Small intestine (tissue), 7 donors: ENCODE results near the gene TLK2. TPM values are rescaled to one million over a fixed set of nuclear protein-coding genes. Genes with fewer than 3 reads are reported as not detected.
A peak's percentile ranks its signal among the peaks of the same experiment; 100 is the strongest.
"Not testable (repeated sequence)": the region's sequence is repeated elsewhere in the genome, so short reads cannot be mapped to it uniquely, and the experiment has no call there.

ENCODE experiments used
- DNase-seq, 2 donors: peaks; one replicate each; pipeline versions ENCODE4 v3.0.0 to v3.0.0-alpha.2; 2013
- FAIRE-seq: peaks from 2 replicates; lab custom pipeline; 2012; peaks lifted over from hg19 to GRCh38; lab: Jason Lieb, UNC
- H3K27ac ChIP-seq, 3 donors: one replicate each; pipeline ENCODE4 v1.5.1; 2013; ENCODE audit warnings: low read length in 2 of 3, mild to moderate bottlenecking in 2 of 3, control low read depth in 1 of 3, inconsistent platforms in 1 of 3, low read depth in 1 of 3, moderate library complexity in 1 of 3
- H3K27me3 ChIP-seq, 3 donors: one replicate each; pipeline ENCODE4 v1.6.1; 2013; ENCODE audit warnings: low read length in 3 of 3, inconsistent platforms in 1 of 3; ENCODE audit not compliant: control insufficient read depth in 3 of 3, insufficient read depth in 3 of 3
- H3K36me3 ChIP-seq, 3 donors: one replicate each; pipeline ENCODE4 v1.6.1; 2013; ENCODE audit warnings: low read length in 3 of 3, inconsistent platforms in 1 of 3, low read depth in 1 of 3, mild to moderate bottlenecking in 1 of 3, moderate library complexity in 1 of 3; ENCODE audit not compliant: control insufficient read depth in 3 of 3, insufficient read depth in 2 of 3
- H3K4me1 ChIP-seq, 3 donors: one replicate each; pipeline ENCODE4 v1.6.1; 2013; ENCODE audit warnings: low read length in 2 of 3, inconsistent platforms in 1 of 3, low read depth in 1 of 3, mild to moderate bottlenecking in 1 of 3, moderate library complexity in 1 of 3; ENCODE audit not compliant: control insufficient read depth in 3 of 3, insufficient read depth in 2 of 3
- H3K4me3 ChIP-seq, 3 donors: one replicate each; pipeline ENCODE4 v1.5.1; 2013; ENCODE audit warnings: low read length in 3 of 3, control low read depth in 1 of 3, inconsistent platforms in 1 of 3, low read depth in 1 of 3, mild to moderate bottlenecking in 1 of 3, moderate library complexity in 1 of 3
- H3K9me3 ChIP-seq, 2 donors: one replicate each; pipeline ENCODE4 v1.6.1; 2013; ENCODE audit warnings: low read depth in 1 of 2, low read length in 1 of 2; ENCODE audit not compliant: control insufficient read depth in 2 of 2, insufficient read depth in 1 of 2
- WGBS, 3 donors: extraction: QIAGEN DNeasy Blood & Tissue Kit; methylation state at CpG; one replicate each; pipeline ENCODE4 v1.1.7; 2013; 5-methylcytosine and 5-hydroxymethylcytosine counted together
- polyA plus RNA-seq, 4 donors: library from polyadenylated mRNA; stranded (reverse) in 3 of 4; unstranded in 1 of 4; fragments of 200-250 nt in 3 of 4; fragments of 120-200 nt in 1 of 4; gene quantifications; one replicate each; pipeline versions ENCODE4 v1.2.1 to v1.2.3, GENCODE V29; 2013
- donor health status: healthy with polysubstance abuse.
- donor health status: control.
- donor health status: control.
- donor health status: Bipolar disorder and iron deficiency.
- donor health status: healthy.

Gene TLK2
- polyA plus RNA-seq, 4 donors, result 13.0 to 30.8 (median 16.2) TPM

DNA sequence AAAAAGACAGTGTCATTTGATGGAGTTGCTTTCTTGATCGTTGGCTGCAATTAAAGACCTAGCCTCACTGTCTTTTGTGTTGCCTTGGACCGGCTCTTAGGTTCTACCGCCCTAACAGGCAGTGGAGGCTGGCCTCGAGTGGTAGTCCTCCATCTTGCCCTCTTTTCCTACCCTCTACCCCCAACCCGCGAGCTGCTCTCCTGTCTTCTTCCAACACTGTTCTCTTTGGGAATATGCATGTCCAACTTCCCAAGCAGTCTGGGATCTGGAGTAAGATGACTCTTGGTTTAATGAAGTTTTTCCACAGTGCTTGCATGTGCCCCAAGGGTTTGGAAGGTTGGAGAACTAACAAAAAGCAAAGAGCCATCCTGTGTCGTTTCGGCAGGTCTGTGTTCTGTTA is 1.5 kb upstream of the TLK2 start:
- not testable (repeated sequence) for H3K27me3 ChIP-seq, H3K36me3 ChIP-seq, H3K9me3 ChIP-seq, H3K4me3 ChIP-seq, H3K27ac ChIP-seq, FAIRE-seq, H3K4me1 ChIP-seq
- 91 to 93% (median 93%) methylated on average over 8 of the region's 8 CpGs for WGBS, 3 donors
- peak in 1 of 2 donors; percentile 3 for DNase-seq

DNA sequence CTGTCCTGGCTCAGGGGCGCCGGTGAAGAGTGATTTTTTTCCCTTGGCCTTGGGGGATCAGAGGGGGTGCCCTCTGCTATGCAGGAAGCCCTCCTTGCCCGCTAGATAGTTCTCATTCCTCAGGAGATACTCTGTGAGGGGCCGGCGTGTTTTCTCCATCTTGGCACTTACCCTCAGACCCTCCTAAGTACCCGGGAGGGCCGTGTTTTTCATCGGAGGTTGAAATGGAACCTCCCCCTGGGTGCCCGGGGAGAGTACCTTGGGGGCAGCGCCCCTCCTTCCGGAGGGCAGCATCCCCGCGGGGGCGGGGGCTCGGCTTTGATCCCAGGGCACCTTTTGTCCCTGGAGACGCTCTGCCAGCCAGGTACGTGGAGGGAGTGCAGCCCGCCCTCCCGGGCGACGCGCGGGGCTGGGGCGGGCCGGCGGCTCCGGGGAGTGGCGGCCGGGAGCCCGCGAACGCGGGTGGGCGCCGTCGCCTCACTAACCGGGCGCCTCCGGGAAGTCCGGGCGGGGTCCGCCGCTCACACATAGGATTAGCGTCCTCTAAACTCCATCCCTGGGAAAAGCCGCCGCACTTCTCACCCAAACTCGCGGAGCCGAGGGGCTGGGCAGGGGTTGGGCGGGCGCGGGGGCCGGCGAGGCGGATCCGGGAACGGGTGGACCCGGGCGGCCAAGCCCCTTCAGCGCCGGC is 762 bp upstream of the TLK2 start:
- H3K4me1 ChIP-seq, FAIRE-seq, H3K27me3 ChIP-seq, H3K36me3 ChIP-seq, H3K9me3 ChIP-seq: not testable (repeated sequence)
- peak overlapping the region; percentile 61 to 93 (median 76) for H3K27ac ChIP-seq
- H3K4me3 ChIP-seq, result peak overlapping the region; percentile 56 to 92 (median 92)
- DNase-seq, result peak; percentile 39 to 68
- 1 to 2% (median 1%) methylated on average over 42 to 61 of the region's 61 CpGs for WGBS, 3 donors

DNA sequence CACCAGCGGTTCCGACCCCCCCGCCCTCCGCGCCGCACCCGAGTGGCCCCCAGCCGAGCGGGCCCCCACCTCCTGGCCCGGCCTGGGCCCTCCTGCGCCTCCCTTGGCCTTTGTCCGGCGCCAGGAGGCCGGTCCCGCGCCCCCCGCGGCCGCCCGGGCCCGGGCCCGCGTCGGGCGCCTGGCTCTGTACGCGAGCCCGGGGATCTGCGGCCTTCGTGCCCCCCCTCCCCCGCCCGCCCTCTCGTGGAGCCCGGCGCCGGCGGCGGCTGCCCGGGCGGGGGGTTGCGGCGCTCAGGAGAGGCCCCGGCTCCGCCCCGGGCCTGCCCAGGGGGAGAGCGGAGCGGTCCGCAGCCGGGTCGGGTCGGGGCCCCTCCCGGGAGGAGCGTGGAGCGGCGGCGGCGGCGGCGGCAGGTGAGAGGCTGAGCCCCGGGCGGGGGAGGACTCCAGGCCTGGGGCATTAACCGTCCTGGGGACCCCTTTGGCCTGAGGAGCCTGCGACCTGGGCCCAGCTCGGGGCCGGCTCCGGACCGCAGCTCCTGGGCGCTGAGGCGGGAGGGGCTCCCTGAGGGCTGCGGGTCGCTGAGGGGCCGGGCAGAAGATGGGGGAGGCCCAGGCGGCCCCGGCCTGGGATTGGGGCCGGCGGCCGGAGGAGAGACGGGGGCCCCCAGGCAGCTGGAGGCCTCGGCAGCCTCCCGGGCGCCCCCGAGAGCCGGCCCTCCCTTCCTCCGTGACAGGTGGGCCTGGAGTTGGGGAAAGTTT is 434 bp downstream of the TLK2 start:
- DNase-seq, result peak; percentile 17 to 79
- not testable (repeated sequence) for H3K27me3 ChIP-seq, H3K9me3 ChIP-seq, H3K36me3 ChIP-seq, FAIRE-seq, H3K4me1 ChIP-seq
- Histone ChIP-seq H3K27ac (peak overlapping the region; percentile 75 to 93 (median 82)), H3K4me3 (peak overlapping the region; percentile 64 to 92 (median 70))
- 1 to 7% (median 7%) methylated on average over 11 to 84 of the region's 84 CpGs for WGBS, 3 donors

DNA sequence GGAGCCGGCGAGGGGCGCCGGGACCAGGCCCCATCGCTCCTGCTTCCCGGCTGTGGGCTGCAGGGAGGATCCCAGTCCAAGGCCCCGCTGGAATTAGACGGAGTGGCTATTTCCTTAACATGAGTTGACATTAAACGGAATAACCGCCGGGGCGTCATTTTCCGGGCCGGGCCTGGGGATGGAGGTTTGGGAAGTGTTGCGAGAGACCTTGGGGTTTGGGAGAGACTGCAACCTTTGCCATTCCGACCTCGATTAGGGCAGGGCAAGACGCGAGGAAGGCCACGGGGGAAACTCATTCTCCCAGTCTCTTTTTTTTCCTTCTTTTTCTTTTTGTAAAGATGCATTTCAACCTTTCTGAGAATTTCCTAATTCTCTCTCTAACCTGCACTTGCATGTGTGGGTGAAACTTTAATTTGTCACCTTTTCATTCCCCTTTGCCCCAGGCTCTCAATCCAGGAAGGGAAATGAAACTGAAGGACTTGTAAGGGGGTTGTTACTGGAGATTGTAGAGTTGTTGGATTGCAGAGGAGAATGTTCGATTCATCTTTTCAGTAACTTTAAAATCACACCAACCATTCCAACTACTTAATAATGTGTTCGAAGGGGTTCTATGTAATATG is 1.1 kb downstream of the TLK2 start:
- H3K36me3 ChIP-seq, H3K4me1 ChIP-seq, H3K9me3 ChIP-seq, FAIRE-seq, H3K27me3 ChIP-seq: not testable (repeated sequence)
- peak; percentile 35 to 44 for DNase-seq
- Histone ChIP-seq H3K27ac (peak overlapping the region; percentile 74 to 93 (median 82)), H3K4me3 (peak overlapping the region; percentile 31 to 92 (median 70))
- 0 to 2% (median 1%) methylated on average over 17 to 19 of the region's 22 CpGs for WGBS, 3 donors

DNA sequence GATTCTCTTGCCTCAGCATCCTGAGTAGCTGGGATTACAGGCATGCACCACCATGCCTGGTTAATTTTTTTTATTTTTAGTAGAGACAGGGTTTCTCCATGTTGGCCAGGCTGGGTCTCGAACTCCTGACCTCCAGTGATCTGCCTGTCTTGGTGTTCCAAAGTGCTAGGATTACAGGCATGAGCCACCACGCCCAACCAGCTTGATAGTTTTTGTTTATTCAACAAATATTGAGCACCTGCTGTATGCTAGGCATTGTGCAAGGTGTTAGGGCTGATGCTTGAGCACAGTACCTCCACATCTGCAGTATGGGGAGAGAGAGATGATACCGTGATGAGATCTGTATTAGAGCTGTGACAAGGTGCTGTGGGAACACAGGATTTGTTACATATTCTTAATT is 3.9 kb downstream of the TLK2 start:
- 74 to 83% (median 80%) methylated on average over 3 of the region's 3 CpGs for WGBS, 3 donors
- not testable (repeated sequence) for H3K27me3 ChIP-seq, FAIRE-seq, H3K9me3 ChIP-seq, H3K4me1 ChIP-seq, H3K4me3 ChIP-seq, DNase-seq, H3K27ac ChIP-seq
- H3K36me3 ChIP-seq, result peaks cover 0 to 13% (median 1%) of the 10 kb centered on the region in 3 donors

DNA sequence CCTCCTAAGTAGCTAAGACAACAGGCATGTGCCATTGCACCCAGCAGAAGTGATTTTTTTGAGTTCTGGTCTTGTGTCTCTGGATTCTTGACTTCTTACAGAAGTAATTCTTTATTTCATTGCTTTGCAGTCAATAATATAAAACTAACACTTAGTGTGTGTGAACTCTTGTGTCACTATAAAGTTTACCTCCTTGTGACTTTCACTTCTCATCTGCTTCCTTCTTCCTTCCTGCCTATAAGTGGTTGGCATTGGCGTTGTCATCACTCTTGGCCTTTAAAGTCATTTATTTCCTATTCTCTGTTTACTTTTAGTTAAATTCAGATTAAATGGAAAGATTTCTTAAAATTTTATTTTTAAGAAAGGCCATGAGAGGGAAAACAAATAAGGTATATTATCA is 12.4 kb downstream of the TLK2 start:
- WGBS, 3 donors, result 42 to 83% (median 68%) methylated on average over 1 of the region's 1 CpG
- not testable (repeated sequence) for DNase-seq, H3K27me3 ChIP-seq, H3K4me3 ChIP-seq, H3K4me1 ChIP-seq, FAIRE-seq, H3K9me3 ChIP-seq, H3K27ac ChIP-seq
- peaks cover 1 to 13% (median 2%) of the 10 kb centered on the region in 3 donors for H3K36me3 ChIP-seq

DNA sequence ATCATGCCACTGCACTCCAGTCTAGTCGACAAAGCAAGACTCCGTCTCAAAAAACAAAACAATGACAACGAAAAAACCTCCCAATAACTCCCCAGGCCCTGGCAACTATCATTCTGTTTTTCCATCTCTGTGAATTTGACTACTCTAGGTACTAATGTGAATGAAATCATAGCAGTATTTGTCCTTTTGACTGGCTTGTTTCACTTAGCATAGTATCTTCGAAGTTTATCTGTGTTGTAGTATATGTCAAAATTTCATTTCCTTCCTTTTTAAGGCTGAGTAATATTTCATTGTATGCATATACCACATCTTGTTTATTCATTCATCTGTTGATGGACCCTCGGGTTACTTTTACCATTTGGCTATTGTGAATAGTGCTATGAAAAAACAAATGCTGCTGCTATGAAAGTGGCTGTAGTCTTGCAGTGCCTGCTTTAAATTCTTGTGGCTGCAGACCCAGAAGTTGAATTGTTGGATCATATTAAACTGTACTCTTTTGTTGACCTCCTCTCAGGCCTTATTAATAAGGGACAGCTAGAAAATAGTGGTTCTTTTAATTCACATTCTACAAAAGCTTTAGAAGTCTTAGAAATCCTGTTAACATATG is 14.5 kb downstream of the TLK2 start:
- H3K36me3 ChIP-seq, H3K27me3 ChIP-seq, H3K4me1 ChIP-seq, H3K9me3 ChIP-seq, H3K4me3 ChIP-seq, FAIRE-seq, DNase-seq, H3K27ac ChIP-seq: not testable (repeated sequence)
- 84 to 89% (median 85%) methylated on average over 5 of the region's 5 CpGs for WGBS, 3 donors

DNA sequence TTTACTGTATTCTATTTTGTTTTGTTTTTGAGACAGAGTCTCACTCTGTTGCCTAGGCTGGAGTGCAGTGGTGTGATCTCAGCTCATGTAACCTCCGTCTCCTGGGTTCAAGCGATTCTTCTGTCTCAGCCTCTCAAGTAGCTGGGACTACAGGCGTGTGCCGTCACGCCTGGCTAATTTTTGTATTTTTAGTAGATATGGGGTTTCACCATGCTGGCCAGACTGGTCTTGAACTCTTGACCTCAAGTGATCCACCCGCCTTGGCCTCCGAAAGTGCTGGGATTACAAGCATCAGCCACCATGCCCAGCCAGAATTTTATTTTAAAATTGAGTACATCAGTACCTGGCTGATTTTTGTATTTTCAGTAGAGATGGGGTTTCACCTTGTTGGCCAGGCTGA is 15.4 kb downstream of the TLK2 start:
- H3K36me3 ChIP-seq, H3K4me3 ChIP-seq, DNase-seq, FAIRE-seq, H3K27me3 ChIP-seq, H3K27ac ChIP-seq, H3K4me1 ChIP-seq, H3K9me3 ChIP-seq: not testable (repeated sequence)
- 90 to 97% (median 90%) methylated on average over 7 of the region's 7 CpGs for WGBS, 3 donors
